K562 (cell line): ENCODE measurements around the gene CAPN13. TPM values are rescaled to one million over a fixed set of nuclear protein-coding genes. Genes with fewer than 3 reads are reported as not detected.

Experiments used
- ATAC-seq: fragments of 200-7000 bp; cut with Tn5 transposase; 3 replicates; pipeline ENCODE4 v1.9.1; 2020; ENCODE audit warnings: moderate library complexity
- BruUV-seq: library from RNA; stranded (reverse); fragments of 400-500 nt; replicated peaks from 2 replicates; lab custom pipeline; 2021; lab: Mats Ljungman, UMichigan
- CTCF ChIA-PET: fragments of 300-600 bp; formaldehyde crosslinking; extraction: SDS; loops from one replicate; lab custom pipeline; 2021; ENCODE audit warnings: low intra/inter-chr PET ratio; lab: Yijun Ruan, JAX
- POLR2A ChIA-PET: fragments of 300-600, 350-650 bp; sonication (Branson Sonifier 250); formaldehyde crosslinking; extraction: SDS; loops from one replicate; lab custom pipeline; 2021; ENCODE audit warnings: antibody characterized with exemption, inconsistent platforms; lab: Yijun Ruan, JAX
- DNase-seq, 4 experiments: peaks; one replicate each; pipeline versions ENCODE4 v3.0.0 to v3.0.0-alpha.2; 2011 to 2018; ENCODE audit warnings: low spot score in 3 of 4, mixed read lengths in 3 of 4; ENCODE audit errors: extremely low read depth in 1 of 4
- FAIRE-seq: peaks from 2 replicates; lab custom pipeline; 2011; peaks lifted over from hg19 to GRCh38; lab: Jason Lieb, UNC
- H2AFZ ChIP-seq: 2 replicates; pipeline ENCODE4 v1.6.0; 2011; ENCODE audit warnings: low read depth, low read length, control low read depth, inconsistent platforms
- H3K27ac ChIP-seq: fragments of 200-600 bp; 3 replicates; pipeline ENCODE4 v1.8.0; 2011; ENCODE audit warnings: low read depth, mild to moderate bottlenecking, control low read depth, inconsistent platforms, low read length, moderate library complexity, mixed read lengths; ENCODE audit errors: extremely low read depth
- H3K27me3 ChIP-seq, 2 experiments: fragments of 300-600 bp in 1 of 2; 2 replicates in 1 of 2; 3 replicates in 1 of 2; pipeline versions ENCODE4 v1.6.0 to v1.8.0; 2011; ENCODE audit warnings: inconsistent platforms in 2 of 2, low read length in 2 of 2, mild to moderate bottlenecking in 1 of 2, mixed read lengths in 1 of 2, moderate library complexity in 1 of 2; ENCODE audit not compliant: control insufficient read depth in 2 of 2, insufficient read depth in 2 of 2
- H3K36me3 ChIP-seq: fragments of 300-600 bp; 3 replicates; pipeline ENCODE4 v1.8.0; 2011; ENCODE audit warnings: mild to moderate bottlenecking, low read length, inconsistent platforms; ENCODE audit not compliant: control insufficient read depth, insufficient read depth
- H3K4me1 ChIP-seq, 2 experiments: fragments of 200-600 bp in 1 of 2; replicated peaks in 1 of 2; 2 replicates in 1 of 2; 3 replicates in 1 of 2; pipeline versions ENCODE4 v1.5.1 to v1.8.0; 2011; ENCODE audit warnings: inconsistent platforms in 2 of 2, low read length in 2 of 2, mild to moderate bottlenecking in 1 of 2, mixed read lengths in 1 of 2, moderate library complexity in 1 of 2; ENCODE audit not compliant: control insufficient read depth in 2 of 2, insufficient read depth in 2 of 2
- H3K4me2 ChIP-seq: 2 replicates; pipeline ENCODE4 v1.6.1; 2011; ENCODE audit warnings: low read length, control low read depth, inconsistent platforms, mixed read lengths; ENCODE audit not compliant: insufficient read depth
- H3K4me3 ChIP-seq: fragments of 200-600 bp; sonication (generic), shearing (Covaris generic); 2 replicates; pipeline ENCODE4 v1.5.1; 2016; ENCODE audit warnings: control low read depth, inconsistent platforms
- H3K79me2 ChIP-seq: fragments of 200-600 bp; 3 replicates; pipeline ENCODE4 v1.8.0; 2011; ENCODE audit warnings: low read length, inconsistent platforms; ENCODE audit not compliant: control insufficient read depth, insufficient read depth
- H3K9ac ChIP-seq, 2 experiments: 2 replicates each; pipeline versions ENCODE4 v1.6.0 to v1.6.1; 2011; ENCODE audit warnings: low read depth in 2 of 2, low read length in 2 of 2, control low read depth in 1 of 2, inconsistent platforms in 1 of 2, mild to moderate bottlenecking in 1 of 2, mixed read lengths in 1 of 2; ENCODE audit not compliant: insufficient read depth in 1 of 2
- H3K9me1 ChIP-seq: one replicate; pipeline ENCODE4 v1.6.0; 2011; ENCODE audit warnings: inconsistent platforms, mild to moderate bottlenecking, low read length, moderate library complexity; ENCODE audit not compliant: control insufficient read depth, insufficient read depth
- H3K9me3 ChIP-seq: replicated peaks from 2 replicates; pipeline ENCODE4 v1.5.1; 2011; ENCODE audit warnings: low read depth, low read length, inconsistent platforms; ENCODE audit not compliant: control insufficient read depth, insufficient read depth
- H4K20me1 ChIP-seq: replicated peaks from 2 replicates; pipeline ENCODE4 v1.6.1; 2011; ENCODE audit warnings: low read length, inconsistent platforms, mixed read lengths; ENCODE audit not compliant: control insufficient read depth, insufficient read depth
- ATF4 ChIP-seq: fragments of 450-650 bp; formaldehyde crosslinking; IDR thresholded peaks from 2 replicates; pipeline ENCODE4 v1.4.0; 2022; ENCODE audit warnings: mild to moderate bottlenecking, moderate library complexity
- EP400 ChIP-seq: fragments of 450-650 bp; IDR thresholded peaks from 2 replicates; pipeline ENCODE4 v1.6.1; 2017; ENCODE audit warnings: antibody characterized with exemption, mild to moderate bottlenecking, moderate library complexity
- ETV1 ChIP-seq: fragments of 450-650 bp; conservative IDR thresholded peaks from 2 replicates; pipeline ENCODE4 v1.6.1; 2016; ENCODE audit warnings: missing genetic modification characterization, control low read depth, low read depth, missing compliant biosample characterization
- FOXJ3 ChIP-seq: sonication (generic); formaldehyde crosslinking; IDR thresholded peaks from 2 replicates; pipeline ENCODE4 v1.4.0; 2020; ENCODE audit warnings: mild to moderate bottlenecking, missing genetic modification reagents
- HBP1 ChIP-seq: fragments of 450-650 bp; formaldehyde crosslinking; IDR thresholded peaks from 2 replicates; pipeline ENCODE4 v1.4.0; 2022; ENCODE audit warnings: missing genetic modification characterization
- HDAC6 ChIP-seq: IDR thresholded peaks from 2 replicates; pipeline ENCODE4 v1.6.1; 2012; ENCODE audit warnings: low read depth, mild to moderate bottlenecking, control low read depth, inconsistent platforms, low read length, moderate library complexity
- HNRNPH1 ChIP-seq: fragments of 200-400 bp; formaldehyde crosslinking; optimal IDR thresholded peaks from 2 replicates; pipeline ENCODE3; 2017; ENCODE audit warnings: low read depth, mild to moderate bottlenecking, low read length, moderate library complexity
- ZBTB5 ChIP-seq: fragments of 450-650 bp; IDR thresholded peaks from 2 replicates; pipeline ENCODE4 v1.6.1; 2017; ENCODE audit warnings: antibody characterized with exemption
- ZNF696 ChIP-seq: fragments of 250-450 bp; sonication (Bioruptor Pico); conservative IDR thresholded peaks from 2 replicates; pipeline ENCODE4 v1.4.0; 2020; ENCODE audit warnings: mild to moderate bottlenecking, moderate library complexity
- WGBS: fragments of 100-300 bp; shearing (Covaris generic); methylation state at CpG from one replicate; pipeline ENCODE4 v1.1.6; 2016; ENCODE audit warnings: low coverage, mixed read lengths; ENCODE audit not compliant: insufficient coverage; ENCODE audit errors: missing lambda C conversion rate; 5-methylcytosine and 5-hydroxymethylcytosine counted together
- in situ Hi-C: fragments of 300-500 bp; cut with MboI; formaldehyde crosslinking; loops from 4 replicates; pipeline ENCODE4 v1.15.0; 2018; ENCODE audit warnings: inconsistent platforms, mixed read lengths
- intact Hi-C: fragments of 100-400 bp; cut with micrococcal nuclease; formaldehyde crosslinking; loops from 2 replicates; pipeline ENCODE4 v1.14.2; 2022
- polyA plus RNA-seq, 8 experiments: library from polyadenylated mRNA; depleted of rRNA in 4 of 8; stranded (reverse) in 5 of 8; unstranded in 3 of 8; fragments of >200 nt; fragmentation: Nextera tagmentation in 2 of 8; fragmentation: Illumina TruSeq in 1 of 8; extraction: Ambion mirVana in 2 of 8; extraction: Trizol in 1 of 8; gene quantifications; 2 replicates each; pipeline versions ENCODE4 v1.2.1 to v1.2.3, GENCODE V29; 2011 to 2014; ENCODE audit warnings: inconsistent platforms in 1 of 8, missing spikeins in 1 of 8
- total RNA-seq, 7 experiments: library from RNA; depleted of rRNA in 6 of 7; stranded (reverse); fragments of >200 nt in 6 of 7; fragmentation: Illumina TruSeq in 2 of 7; extraction: Trizol in 2 of 7; gene quantifications; 2 replicates each; pipeline versions ENCODE4 v1.2.1 to v1.2.3, GENCODE V29; 2011 to 2021; ENCODE audit warnings: low replicate concordance in 1 of 7

CAPN13 gene
- total and polyA plus RNA-seq, 9 of the 15 experiments (the other 6 are each of a cell fraction or from before 2014, with no cell fraction given) = not detected

- no peak overlapping the region for H2AFZ ChIP-seq
- no peak overlapping the region for H3K27ac ChIP-seq
- no peaks in the 10 kb centered on the region for H4K20me1 ChIP-seq
- DNase-seq (no peak), FAIRE-seq (no peak), ATAC-seq (no peak)
- ChIA-PET POLR2A (no interaction called here), CTCF (no interaction called here)
- intact Hi-C loops (no loop called here), in situ Hi-C loops (no loop called here)
- no peak overlapping the region for H3K4me2 ChIP-seq
- H3K36me3 ChIP-seq = no peaks in the 10 kb centered on the region
- no peak overlapping the region for H3K9ac ChIP-seq
- H3K9me1 ChIP-seq = peaks cover under 1% of the 10 kb centered on the region
- H3K9me3 ChIP-seq = no peaks in the 10 kb centered on the region
- no peaks in the 10 kb centered on the region for H3K79me2 ChIP-seq
- TF ChIP-seq EP400 (no peak), HNRNPH1 (no peak), HDAC6 (no peak), FOXJ3 (CRISPR knock-in tag) (no peak), ZNF696 (no peak)
- 0% methylated on average over 8 of the region's 8 CpGs for WGBS
- peaks cover 3 to 17% of the 10 kb centered on the region in 2 experiments; a peak in 3 of 5 replicates for H3K27me3 ChIP-seq
- H3K4me1 ChIP-seq = no peaks in the 10 kb centered on the region
- no peak overlapping the region for H3K4me3 ChIP-seq
- no TSS peak for BruUV-seq
Measured at GRCh38 chr2:30797381-30798015, 9.7 kb downstream of the CAPN13 start.

- ATAC-seq (no peak), DNase-seq (no peak), FAIRE-seq (no peak)
- BruUV-seq = no TSS peak
- in situ Hi-C loops (no loop called here), intact Hi-C loops (no loop called here)
- Histone ChIP-seq H3K9ac (no peak overlapping the region), H3K4me1 (no peaks in the 10 kb centered on the region), H2AFZ (no peak overlapping the region), H3K9me3 (no peaks in the 10 kb centered on the region), H3K36me3 (no peaks in the 10 kb centered on the region), H3K9me1 (no peaks in the 10 kb centered on the region), H3K4me3 (no peak overlapping the region), H3K4me2 (no peak overlapping the region), H3K27me3 (peaks cover 3 to 16% of the 10 kb centered on the region in 2 experiments; a peak in 3 of 5 replicates), H3K27ac (no peak overlapping the region), H4K20me1 (no peaks in the 10 kb centered on the region), H3K79me2 (no peaks in the 10 kb centered on the region)
- ChIA-PET POLR2A (no interaction called here), CTCF (no interaction called here)
- 0% methylated on average over 4 of the region's 4 CpGs for WGBS
- TF ChIP-seq ATF4 (CRISPR knock-in tag) = no peak
- no peak for TF ChIP-seq ZBTB5
- TF ChIP-seq HBP1 (CRISPR knock-in tag) = no peak
- no peak for TF ChIP-seq ETV1
Measured at GRCh38 chr2:30796699-30797098, 10.5 kb downstream of the CAPN13 start.
